Measurements from ENCODE around the gene CDK6.

Gene CDK6

GRCh38 chr7:92794391-92794790 is 42.0 kb downstream of the CDK6 start:
- no peak for DNase-seq (ENCODE audit: low read depth, low spot score)

GRCh38 chr7:92793656-92794205 is 42.6 kb downstream of the CDK6 start:
- DNase-seq (ENCODE audit: low read depth, low spot score) = no peak

DNA sequence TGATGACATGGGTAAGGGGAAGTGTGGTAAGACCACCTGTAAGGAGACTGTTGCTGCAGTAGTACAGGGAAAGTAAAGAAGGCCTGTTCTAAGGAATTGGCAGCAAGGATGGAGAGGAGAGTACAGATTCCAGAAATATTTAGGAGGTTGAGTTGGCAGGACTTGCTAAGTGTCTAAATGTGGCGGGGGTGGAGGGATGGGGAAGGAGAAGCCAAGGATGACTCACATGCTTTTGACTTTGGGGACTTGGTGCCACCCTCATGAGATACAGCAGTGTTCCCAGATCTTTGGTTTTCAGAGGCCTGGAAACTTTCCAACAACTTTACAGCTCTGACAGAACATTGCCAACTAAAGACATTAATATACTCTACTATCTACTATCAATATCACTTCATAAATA is 45.4 kb downstream of the CDK6 start:
- DNase-seq (ENCODE audit: low read depth, low spot score) = no peak

DNA sequence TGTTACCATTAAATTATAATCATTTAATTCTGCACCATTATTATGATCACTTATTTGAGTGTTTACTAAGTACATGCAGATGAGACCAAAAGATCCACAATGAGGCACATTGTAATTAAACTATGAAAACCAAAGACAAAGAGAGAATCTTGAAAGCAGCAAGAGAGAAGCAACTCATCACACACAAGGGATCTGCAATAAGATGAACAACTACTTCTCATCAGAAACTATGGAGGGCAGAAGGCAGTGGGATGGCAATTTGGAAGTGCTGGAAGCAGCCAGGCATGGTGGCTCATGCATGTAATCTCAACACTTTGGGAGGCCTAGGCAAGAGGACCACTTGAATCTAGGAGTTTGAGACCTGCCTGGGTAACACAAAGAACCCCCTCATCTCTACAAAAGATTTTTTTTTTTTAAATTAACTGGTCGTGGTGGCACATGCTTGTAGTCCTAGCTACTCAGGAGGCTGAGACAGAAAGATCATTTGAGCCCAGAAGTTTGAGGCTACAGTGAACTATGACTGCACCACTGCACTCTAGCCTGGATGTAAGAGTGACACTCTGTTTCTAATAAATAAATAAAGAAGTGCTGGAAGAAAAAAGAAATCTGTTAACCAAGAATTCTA is 47.7 kb downstream of the CDK6 start:
- no peak for DNase-seq (ENCODE audit: low read depth, low spot score)

DNA sequence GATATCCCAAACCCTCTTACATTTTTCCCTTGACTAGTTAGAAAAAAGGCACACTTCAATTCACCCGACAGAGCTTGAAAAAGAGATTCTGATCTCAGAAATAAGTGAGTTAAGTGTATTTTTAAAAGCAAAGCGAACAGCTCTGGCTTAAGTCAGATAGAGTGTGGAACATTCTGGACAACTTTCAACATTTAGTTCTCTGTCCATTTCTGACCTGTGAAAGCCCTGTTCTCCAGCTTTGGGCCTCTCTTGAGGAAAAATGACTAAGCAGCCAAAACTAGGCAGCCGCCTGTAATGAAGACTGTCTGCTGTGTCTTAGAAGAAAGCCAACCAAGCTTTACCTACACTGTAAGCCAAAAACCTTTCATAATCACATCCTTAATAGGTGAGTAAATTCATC is 50.5 kb downstream of the CDK6 start:
- no peak for DNase-seq (ENCODE audit: low read depth, low spot score)

DNA sequence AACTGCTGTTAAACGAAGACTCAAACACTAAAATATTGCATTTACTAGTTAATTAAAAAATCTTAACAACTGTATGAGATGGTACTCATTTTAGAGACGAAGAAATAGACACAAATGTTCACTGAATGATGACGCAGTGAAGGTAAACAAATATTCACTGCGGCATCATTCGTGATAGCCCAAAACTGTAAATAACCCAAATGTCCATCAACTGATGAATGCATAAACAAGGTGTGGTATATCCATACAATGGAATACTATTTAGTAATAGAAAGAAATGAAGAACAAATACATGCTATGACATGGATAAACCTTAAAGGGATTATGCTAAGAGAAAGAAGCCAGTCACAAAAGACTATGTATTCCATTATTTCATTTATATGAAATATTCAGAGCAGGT is 51.4 kb downstream of the CDK6 start:
- DNase-seq (ENCODE audit: low read depth, low spot score) = no peak

DNA sequence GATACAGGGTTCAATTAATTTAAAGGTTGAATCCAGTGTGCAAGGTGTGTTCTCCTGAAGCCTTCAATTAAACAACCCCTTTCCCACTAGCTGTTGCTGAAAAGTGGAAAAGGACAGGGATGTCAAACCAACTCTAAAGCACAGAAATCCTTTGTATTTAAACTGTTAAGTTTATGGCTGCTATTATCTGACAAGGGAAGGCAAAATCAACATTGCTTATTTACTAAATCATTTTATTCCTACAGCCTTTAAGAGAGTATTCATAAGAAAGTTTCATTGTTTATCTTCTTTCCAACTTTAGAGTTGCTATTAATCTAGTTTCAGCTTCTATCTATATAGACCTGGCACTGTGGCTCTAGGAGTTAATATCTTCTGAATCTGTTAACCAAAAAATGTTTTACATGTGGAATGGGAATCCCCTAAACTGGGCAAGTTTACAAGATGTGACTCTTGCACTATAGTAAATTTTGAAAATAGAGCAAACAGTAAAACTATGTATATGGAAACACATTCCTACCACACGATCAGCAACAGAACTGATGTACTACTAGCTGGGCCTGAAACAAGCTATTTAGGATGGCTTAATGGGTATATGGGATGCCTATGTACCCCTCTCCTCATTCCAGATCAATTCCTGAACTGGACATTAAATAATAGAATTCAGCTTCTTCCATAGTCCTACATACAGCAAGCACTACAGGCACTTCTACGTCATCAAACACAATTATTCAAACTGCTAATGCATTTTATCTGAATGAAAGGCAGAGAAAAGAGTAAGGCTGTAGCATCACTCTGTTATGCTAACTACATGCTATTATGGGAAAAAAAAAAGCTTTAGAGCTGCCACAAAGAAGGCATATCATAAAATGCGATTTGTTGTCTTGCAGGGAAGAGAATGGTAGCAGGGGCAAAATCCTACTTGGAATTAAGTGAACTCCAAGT is 52.8 kb downstream of the CDK6 start:
- DNase-seq (ENCODE audit: low read depth, low spot score) = no peak

- DNase-seq (ENCODE audit: low read depth, low spot score) = no peak
These were observed 53.5 kb downstream of the CDK6 start for GRCh38 chr7:92782855-92783254.

- no peak for DNase-seq (ENCODE audit: low read depth, low spot score)
These were observed 54.1 kb downstream of the CDK6 start for GRCh38 chr7:92782236-92782635.

- DNase-seq (ENCODE audit: low read depth, low spot score) = no peak
These were observed 55.2 kb downstream of the CDK6 start for GRCh38 chr7:92781117-92781720.

DNA sequence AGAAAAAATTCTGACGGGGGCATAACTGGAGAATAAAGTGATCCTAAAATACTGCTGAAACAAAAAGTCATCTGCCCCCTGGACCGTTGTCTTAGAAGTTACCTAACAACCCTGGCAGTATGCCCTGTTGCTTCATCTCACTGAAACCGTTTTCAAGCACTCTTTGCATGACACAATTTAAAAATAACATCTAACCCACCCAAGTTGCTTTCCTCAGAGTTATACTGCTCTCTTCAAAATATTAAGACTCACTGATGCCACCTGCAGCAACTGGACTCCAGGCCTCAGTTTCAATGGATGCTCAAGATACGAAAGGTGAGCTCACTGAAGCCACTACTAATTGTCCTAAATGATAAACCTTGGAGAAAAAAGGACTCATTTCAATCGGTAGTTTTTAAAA is 57.4 kb downstream of the CDK6 start:
- no peak for DNase-seq (ENCODE audit: low read depth, low spot score)

DNA sequence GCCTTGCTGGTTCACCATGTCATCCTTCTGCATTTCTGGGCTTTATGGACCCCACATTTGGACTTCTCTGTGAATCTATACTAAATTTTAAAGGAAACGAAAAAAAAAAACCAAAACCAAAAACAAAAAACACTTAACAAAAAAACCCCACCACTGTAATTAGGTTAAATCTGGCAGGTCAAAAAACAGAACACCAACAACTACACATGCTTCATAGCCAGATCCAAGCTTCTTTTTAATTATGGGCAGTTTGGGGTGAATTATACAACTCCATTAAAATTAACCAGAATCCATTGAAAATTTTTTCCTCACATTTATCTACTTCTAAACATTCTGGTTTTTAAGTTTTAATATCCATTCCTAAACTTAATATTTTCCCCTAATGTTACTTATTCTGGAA is 58.4 kb downstream of the CDK6 start:
- DNase-seq (ENCODE audit: low read depth, low spot score) = no peak

GRCh38 chr7:92773808-92774207 is 62.6 kb downstream of the CDK6 start:
- DNase-seq (ENCODE audit: low read depth, low spot score) = no peak

DNA sequence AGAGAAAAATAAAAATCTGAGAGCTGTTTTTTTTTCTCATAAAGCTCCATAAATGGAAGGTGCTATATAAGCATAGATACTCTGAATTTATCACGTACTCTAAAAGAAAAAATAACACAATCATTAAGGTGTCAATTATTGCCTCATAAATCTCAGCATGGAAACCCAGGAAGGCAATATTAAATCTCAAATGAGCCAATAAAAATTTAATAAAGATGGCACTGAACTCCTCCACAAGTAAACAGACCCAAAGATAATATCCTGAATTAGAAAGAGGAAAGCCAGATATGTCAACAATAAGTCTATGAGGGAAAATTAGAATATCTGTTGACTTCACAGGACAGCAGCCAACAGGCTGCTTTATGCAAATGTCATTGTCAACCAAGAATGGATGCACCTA is 66.5 kb downstream of the CDK6 start:
- DNase-seq (ENCODE audit: low read depth, low spot score) = no peak

GRCh38 chr7:92769394-92769699 is 67.0 kb downstream of the CDK6 start:
- no peak for DNase-seq (ENCODE audit: low read depth, low spot score)

- no peak for DNase-seq (ENCODE audit: low read depth, low spot score)
These were observed 67.6 kb downstream of the CDK6 start for GRCh38 chr7:92768501-92769393.

GRCh38 chr7:92767437-92767836 is 68.9 kb downstream of the CDK6 start:
- no peak for DNase-seq (ENCODE audit: low read depth, low spot score)

- DNase-seq (ENCODE audit: low read depth, low spot score) = no peak
These were observed 69.8 kb downstream of the CDK6 start for GRCh38 chr7:92766461-92767003.

GRCh38 chr7:92765725-92766124 is 70.6 kb downstream of the CDK6 start:
- no peak for DNase-seq (ENCODE audit: low read depth, low spot score)

- DNase-seq (ENCODE audit: low read depth, low spot score) = peak; percentile 73
These were observed 72.5 kb downstream of the CDK6 start for GRCh38 chr7:92763636-92764423.

DNA sequence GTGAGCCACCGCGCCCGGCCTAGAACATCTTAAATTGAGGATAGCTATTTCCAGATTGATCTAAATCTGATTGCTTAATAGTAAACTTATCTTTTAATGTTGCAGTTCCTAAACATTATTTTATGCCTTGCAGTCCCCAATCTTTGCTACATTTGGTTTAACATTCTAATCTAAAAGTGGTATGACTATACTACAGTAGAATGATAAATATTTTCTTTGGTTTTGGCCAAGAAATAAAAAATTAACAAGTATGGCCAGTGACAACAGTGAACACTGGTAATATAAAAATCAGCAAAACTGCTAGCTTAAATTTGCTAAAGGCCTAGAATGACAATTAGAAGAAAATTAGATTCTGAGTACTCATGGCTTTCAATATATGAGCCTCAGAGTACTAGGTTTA is 73.5 kb downstream of the CDK6 start:
- no peak for DNase-seq (ENCODE audit: low read depth, low spot score)
